PFSK-1 (cell line): ENCODE results near the gene AFAP1L2.

Experiments
- POLR2AphosphoS5 ChIP-seq: IDR thresholded peaks from 2 replicates; pipeline ENCODE4 v1.6.1; 2012; ENCODE audit warnings: low read depth, mild to moderate bottlenecking, control low read depth, low read length, moderate library complexity
- SIN3A ChIP-seq: IDR thresholded peaks from 2 replicates; pipeline ENCODE4 v1.6.1; 2012; ENCODE audit warnings: mild to moderate bottlenecking, low read length, moderate library complexity, borderline replicate concordance; ENCODE audit not compliant: insufficient read depth
- TAF1 ChIP-seq: IDR thresholded peaks from 2 replicates; pipeline ENCODE4 v1.6.1; 2012; ENCODE audit warnings: low read length, control low read depth, borderline replicate concordance; ENCODE audit not compliant: insufficient read depth
- TF ChIP-seq, protein P1 (sequence below), 2 experiments: IDR thresholded peaks; 2 replicates each; pipeline versions ENCODE4 v1.6.1 to v1.8.0; 2011 to 2012; ENCODE audit warnings: low read depth in 2 of 2, low read length in 2 of 2, control low read depth in 1 of 2, inconsistent platforms in 1 of 2, mild to moderate bottlenecking in 1 of 2, moderate library complexity in 1 of 2; ENCODE audit not compliant: insufficient read depth in 1 of 2

GRCh38 chr10:114250236-114250635 lies 154.1 kb downstream of the AFAP1L2 start:
- no peak for TF ChIP-seq SIN3A
- TF ChIP-seq, protein P1, sequence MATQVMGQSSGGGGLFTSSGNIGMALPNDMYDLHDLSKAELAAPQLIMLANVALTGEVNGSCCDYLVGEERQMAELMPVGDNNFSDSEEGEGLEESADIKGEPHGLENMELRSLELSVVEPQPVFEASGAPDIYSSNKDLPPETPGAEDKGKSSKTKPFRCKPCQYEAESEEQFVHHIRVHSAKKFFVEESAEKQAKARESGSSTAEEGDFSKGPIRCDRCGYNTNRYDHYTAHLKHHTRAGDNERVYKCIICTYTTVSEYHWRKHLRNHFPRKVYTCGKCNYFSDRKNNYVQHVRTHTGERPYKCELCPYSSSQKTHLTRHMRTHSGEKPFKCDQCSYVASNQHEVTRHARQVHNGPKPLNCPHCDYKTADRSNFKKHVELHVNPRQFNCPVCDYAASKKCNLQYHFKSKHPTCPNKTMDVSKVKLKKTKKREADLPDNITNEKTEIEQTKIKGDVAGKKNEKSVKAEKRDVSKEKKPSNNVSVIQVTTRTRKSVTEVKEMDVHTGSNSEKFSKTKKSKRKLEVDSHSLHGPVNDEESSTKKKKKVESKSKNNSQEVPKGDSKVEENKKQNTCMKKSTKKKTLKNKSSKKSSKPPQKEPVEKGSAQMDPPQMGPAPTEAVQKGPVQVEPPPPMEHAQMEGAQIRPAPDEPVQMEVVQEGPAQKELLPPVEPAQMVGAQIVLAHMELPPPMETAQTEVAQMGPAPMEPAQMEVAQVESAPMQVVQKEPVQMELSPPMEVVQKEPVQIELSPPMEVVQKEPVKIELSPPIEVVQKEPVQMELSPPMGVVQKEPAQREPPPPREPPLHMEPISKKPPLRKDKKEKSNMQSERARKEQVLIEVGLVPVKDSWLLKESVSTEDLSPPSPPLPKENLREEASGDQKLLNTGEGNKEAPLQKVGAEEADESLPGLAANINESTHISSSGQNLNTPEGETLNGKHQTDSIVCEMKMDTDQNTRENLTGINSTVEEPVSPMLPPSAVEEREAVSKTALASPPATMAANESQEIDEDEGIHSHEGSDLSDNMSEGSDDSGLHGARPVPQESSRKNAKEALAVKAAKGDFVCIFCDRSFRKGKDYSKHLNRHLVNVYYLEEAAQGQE (IDR thresholded peaks at IDR 0.05; ENCODE audit: insufficient read depth in 1 of 2, low read depth in 2 of 2, low read length in 2 of 2) = no peak
- no peak for TF ChIP-seq POLR2AphosphoS5
- TF ChIP-seq TAF1 = no peak
